CD4-positive, alpha-beta T cell treated with Interleukin-15 for 1 hour (primary cell): ENCODE results near the gene MYH7.

Experiments
- DNase-seq: peaks from one replicate; pipeline ENCODE4 v3.0.0-alpha.2; 2020

Gene MYH7

DNA sequence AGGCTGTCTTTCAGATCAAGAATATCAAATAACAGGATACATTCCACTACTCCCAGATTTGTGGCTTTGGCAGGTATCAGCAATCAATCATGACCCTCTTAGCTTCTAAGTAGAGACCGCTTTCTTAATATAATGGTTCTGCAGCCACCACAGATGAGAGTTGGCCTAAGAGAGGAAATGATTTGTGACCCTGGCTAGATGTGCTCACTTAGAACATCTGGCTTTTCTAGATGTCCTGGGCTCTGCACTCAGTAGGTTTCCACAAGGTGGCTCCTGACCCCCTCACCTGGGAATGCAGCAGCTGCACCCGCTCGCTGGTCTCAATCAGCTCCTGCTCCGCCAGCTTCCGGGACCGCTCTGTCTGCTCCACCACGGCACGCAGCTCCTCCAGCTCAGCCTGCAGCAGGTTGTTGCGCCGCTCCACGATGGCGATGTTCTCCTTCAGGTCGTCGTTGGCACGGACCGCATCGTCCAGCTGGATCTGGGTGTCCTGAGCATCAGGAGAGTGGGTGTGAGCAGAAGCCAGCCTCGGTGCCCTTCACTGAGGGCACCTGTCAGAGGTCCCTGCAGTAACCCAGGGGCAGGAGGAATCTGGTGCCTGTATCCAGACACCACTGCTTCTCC is 49.7 kb downstream of the MYH7 start:
- DNase-seq: no peak

DNA sequence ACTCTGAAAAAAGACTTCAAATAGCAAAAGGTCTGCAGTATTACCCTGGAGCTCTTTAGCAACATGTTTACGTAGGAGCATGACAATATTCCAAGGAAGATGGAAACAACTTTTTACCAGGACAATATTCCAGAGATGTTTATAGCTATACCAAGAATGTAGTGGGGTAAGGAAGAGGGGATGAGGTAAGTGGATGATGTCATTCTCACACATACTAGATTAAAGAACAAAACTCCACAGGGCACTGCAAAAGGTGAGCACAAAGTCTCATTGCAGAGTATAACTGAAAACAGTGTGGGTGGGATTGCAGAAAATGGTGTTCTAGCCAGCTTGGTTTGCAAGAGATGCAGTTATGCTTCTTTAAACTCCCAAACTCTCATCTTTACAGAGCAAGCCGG is 50.2 kb downstream of the MYH7 start:
- DNase-seq: no peak

DNA sequence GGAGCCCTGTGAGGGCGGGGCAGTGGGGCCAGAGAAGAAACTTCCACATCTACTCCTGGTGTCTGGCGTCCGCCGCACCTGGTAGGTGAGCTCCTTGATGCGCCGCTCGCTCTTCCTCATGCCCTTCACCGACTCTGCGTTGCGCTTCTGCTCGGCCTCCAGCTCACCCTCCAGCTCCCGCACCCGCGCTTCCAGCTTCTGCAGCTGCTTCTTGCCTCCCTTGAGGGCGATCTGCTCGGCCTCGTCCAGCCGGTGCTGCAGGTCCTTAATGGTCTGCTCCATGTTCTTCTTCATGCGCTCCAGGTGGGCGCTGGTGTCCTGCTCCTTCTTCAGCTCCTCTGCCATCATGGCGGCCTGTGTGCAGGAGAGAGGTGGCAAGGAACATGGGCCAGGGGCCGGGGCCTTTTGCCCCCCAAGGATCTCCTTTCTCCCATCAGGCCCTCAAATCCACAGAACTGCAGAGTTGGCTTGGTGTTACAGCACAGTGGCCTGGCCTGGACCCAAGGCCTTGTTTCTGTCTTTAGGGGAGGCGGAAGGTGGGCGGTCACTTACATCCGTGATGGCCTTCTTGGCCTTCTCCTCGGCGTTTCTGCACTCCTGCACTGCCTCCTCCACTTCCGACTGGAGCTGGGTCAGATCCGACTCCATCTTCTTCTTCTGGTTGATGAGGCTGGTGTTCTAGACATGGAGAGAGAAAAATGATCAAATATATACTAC is 50.9 kb downstream of the MYH7 start:
- DNase-seq: no peak

DNA sequence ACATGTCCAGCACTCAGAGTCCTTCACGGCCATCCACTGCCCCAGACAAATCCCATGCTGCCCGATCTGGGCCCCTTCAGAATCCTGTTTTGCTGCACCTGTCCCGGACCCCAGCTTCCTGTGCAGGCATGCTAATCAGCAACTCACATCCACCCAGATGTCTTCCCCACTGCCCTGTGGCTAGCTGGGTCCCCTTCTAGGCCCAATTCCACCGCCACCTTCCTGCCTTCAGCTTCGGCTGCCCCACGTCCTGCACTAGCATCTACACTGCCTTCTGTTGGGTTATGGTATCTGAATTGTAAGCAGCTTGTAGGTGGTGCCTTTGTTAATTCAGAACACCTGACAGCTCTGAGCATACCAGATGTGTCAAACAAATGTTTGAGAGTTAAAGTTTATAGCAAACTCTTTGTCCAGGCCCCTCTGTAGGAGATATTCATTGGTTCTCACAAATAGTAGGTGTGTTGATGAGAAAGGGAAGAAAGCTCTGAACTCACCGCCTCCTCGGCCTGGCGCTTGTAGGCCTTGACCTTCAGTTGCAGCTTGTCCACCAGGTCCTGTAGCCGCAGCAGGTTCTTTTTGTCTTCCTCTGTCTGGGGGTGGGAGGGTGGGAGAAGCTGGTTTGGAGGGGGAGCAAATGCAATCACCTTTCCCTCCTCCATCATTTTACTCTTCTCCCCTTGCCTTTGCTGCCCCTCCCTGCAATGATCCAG is 52.6 kb downstream of the MYH7 start:
- no peak for DNase-seq

DNA sequence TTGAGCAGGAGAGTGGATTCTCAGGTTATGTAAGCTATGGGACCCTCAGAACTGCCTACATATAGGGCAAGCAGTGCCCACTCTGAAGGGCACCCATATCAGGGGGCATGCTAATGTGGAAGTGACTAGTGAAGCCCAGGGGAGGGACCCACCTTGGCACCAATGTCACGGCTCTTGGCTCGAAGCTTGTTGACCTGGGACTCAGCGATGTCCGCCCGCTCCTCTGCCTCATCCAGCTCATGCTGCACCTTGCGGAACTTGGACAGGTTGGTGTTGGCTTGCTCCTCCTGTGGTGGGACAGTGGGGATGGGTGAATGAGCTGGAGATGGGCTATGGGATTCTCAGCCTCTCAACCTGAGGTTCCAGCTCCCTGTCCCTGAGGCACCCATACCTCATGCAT is 53.2 kb downstream of the MYH7 start:
- DNase-seq: no peak

DNA sequence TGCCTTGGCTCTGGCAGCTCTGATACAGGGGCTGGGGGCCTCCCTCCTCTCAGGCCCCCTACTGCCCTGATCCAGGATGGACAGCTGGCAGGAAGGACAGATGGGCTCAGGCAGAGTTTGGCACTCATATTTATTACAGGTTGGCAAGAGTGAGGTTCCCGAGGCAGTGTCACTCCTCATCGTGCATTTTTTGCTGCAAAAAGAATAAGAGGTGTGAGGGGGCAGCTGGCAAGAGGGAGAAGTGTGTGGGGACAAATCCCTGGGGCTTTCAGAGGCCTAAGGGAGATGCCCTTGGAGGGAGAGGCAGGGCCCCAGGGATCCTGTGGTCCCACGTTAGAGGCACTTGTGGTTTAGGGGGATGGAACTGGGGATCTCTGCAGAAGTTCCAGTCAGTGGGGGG is 53.6 kb downstream of the MYH7 start:
- DNase-seq: no peak

DNA sequence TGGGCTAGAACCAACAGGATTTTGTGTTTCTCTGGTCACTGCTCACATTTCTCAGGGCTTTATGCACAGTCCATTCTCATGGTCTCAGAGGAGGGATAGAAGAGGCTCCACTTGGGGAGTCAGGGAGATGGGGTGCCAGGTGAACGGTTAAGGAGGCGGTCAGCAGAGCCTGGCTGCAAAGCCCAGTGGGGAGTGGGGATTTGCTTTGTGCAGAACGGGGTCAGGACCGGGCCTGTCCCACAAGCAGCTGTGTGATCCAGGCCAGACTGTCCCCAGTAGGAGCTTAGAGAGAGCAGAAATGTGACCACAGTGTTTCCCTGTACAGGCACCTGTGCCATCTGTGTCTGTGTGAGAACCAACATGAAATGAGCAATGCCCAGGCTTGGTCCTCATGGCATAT is 54.5 kb downstream of the MYH7 start:
- no peak for DNase-seq

DNA sequence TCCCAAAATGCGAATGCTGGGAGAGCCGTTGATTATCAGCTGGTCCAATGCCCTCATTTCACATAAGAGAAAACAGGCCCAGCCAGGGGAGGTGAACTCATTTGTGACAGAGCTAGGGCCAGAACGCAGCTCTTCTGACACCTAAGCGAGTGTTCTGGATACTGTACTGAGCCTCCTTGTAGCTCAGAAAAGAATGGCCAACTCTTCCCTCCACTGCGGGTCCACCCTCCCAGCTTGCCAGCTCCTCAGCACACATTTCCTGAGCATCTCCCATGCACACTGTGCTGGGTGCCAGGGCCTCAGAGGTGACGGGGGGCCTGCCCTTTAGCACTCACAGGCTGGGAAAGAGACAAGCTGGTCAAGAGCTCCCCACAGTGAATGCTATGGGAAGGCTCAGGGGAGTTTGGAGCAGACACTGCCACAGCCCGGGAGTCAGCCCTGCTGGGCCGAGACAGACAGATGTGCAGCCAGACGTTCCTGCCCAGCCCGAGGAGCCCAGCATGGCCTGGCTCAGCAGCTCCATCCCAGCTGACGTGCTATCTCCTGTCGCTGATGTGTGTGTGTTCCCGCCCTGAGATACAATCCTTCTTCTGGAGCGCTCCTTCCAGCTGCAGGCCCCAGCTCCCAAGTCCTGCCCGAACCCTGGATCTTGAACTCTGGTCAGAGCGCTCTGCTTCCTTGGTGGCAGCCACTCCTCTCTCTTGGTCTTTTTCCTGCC is 55.1 kb downstream of the MYH7 start:
- no peak for DNase-seq

DNA sequence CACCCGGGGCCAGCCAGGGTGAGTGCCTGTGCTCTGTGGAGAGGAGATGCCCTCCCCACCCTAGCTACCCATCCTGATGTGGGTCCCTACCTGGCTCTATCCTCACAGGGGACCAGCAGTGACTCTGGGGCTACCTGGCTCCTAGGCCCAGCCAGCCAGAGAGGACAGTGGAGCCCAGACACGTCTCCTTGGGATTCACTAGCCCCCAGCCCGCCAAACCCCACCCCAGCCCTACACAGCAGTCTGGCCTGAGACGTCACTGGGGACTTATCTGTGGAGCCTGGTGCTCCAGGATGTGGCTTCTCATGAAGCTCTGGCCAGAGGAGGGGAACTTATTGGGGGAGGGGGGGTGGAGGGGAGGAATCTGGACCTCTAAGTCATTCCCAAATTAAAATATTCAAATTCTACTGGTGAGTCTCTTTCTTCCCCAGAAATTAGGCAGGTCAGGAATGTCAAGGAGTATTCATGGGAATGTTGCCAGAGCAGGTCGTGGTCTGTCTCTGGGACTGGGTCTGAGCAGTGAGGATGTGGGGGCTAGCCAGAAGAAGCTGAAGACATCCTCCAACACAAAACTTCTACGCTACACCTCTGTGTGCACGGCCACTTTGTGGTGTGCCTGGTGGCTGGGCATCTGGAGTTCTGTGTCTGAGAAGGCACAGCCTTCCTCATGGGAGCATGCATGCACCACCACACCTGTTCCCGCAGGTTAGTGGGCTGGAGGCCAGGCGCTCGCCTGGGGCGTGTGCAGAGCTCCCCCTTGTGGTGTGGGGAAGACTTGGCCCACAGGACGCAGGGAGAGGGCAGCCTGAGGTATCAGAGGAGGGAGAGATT is 55.9 kb downstream of the MYH7 start:
- DNase-seq: peak; percentile 62

DNA sequence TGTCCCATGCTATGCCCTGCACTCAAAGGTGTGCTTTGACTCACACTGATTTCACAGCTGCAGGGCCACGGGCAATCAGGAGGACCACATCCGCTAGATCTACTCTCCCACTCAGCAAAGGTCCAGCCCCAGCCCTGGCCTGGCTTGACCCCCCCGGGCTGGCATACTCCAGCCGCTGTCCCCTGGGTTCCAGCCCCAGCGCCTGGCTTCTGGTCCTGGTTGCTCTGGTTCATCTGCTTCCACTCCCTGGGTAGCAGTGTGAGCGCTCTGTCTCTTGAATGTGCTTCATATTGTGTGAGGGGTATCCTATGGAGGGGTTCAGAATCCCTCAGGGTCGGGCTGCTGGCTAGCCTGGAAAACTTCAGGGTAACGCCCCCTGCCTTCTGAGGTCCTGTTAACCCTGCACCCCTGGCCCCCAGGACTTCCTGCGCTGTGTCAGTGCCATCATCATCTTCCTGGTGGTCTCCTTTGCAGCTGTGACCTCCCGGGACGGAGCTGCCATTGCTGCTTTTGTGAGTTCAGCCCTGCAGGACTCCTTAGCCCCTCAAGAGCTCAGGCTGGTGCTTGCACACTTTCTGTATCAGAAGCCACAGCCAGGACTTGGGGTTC is 56.7 kb downstream of the MYH7 start:
- no peak for DNase-seq

DNA sequence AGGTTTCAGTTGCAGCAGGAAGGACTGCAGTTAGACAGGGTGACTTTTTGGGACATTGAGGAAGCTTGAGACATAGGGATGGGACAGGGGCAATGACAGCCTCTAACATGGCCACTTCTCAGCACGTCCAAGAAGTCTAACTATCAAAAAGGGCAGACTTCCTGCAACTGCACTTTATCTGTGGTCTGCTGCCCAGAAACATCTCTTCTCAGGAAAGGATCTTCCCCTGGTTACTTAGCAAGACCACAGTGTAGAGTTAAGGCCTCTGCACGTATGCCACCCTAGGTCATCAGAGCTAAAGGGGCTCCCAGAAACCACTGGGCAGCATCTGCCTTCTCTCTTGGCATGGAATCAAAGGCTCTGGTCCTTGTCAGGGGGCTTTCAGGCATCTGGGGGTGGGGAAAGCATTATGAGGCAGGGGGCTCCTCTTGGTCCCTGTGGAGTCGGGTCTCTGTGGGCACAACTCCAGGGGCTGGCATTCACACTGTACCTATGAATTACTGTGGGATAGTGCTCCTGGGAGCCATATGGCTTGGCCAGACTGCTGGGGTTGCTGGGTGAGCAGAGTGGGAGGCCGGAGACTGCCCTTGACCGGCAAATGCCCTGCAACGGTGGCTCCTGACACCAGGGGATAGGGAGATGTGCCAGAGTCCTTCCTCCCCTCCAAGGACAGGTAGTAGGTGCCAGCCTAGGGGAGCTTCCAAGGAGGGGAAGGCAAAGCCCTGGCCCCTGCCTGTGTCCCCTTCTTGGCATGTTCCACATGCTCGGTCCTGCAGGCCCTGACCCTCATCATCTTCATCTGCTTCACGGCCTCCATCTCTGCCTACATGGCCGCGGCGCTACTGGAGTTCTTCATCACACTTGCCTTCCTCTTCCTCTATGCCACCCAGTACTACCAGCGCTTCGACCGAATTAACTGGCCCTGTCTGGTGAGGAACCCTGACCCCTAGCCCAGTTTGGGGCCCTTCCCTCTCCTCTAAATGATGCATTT is 57.6 kb downstream of the MYH7 start:
- DNase-seq: no peak

DNA sequence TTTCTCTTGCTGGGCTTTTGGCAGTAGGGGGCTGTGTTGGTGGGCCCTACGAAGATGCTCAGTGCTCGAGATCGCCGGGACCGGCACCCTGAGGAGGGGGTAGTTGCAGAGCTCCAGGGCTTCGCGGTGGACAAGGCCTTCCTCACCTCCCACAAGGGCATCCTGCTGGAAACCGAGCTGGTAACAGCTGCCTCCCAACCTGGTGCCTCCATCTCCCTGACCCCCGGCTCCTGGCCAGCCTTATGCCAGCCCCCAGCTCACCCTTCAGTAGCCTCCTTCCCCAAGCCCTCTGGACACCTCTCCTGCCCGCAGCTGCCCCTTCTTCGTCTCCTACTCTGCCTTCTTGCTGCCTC is 58.3 kb downstream of the MYH7 start:
- DNase-seq: no peak

DNA sequence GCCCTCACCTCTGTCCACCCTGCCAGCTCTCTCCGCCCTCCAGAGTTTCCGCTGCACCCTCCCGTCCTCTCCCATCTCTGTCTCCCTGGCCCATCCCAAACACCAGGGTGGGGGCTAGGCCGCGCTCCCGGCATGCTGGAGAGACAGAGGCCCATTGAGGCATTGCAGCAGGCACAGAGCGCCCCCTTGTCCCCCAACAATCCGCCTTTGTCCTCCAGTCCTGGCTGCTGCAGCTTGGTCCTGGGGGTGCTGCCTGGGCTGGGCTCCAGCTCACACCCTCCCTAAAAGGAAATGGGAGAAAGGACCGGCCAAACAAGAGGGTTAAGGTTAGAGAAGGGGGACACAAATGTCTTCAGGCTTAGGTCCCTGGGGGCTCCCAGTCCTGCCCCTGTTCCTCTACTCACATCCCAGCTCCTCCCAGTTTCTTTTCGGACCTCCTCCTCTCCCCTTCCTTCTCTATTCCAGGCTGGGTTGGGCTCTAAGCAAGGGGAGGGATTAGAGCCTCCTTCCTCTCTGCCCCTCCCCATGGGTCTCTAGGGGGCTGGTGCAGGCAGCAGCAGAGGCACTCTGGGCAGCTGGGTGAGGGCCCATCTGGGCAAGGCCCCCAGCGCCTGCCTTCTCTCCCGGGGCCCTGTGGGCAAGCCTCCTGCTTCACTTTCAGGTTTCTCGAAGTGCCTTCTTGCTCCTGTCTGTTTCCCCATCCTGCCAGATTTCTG is 58.8 kb downstream of the MYH7 start, which contains the start of gene CMTM5:
Gene CMTM5, plus strand, starts transcription at position 565 of the 716 bp plus-strand sequence. CDS start 206 bp downstream, outside the sequence.
- DNase-seq: no peak

DNA sequence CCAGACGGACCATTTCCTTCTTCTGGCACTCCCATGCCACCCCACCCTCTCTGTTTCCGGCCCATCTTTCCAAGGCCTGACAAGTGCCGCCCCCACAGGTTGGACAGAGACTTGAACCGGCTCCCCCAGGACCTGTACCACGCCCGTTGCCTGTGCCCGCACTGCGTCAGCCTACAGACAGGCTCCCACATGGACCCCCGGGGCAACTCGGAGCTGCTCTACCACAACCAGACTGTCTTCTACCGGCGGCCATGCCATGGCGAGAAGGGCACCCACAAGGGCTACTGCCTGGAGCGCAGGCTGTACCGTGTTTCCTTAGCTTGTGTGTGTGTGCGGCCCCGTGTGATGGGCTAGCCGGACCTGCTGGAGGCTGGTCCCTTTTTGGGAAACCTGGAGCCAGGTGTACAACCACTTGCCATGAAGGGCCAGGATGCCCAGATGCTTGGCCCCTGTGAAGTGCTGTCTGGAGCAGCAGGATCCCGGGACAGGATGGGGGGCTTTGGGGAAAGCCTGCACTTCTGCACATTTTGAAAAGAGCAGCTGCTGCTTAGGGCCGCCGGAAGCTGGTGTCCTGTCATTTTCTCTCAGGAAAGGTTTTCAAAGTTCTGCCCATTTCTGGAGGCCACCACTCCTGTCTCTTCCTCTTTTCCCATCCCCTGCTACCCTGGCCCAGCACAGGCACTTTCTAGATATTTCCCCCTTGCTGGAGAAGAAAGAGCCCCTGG is 59.8 kb downstream of the MYH7 start:
- DNase-seq: no peak

DNA sequence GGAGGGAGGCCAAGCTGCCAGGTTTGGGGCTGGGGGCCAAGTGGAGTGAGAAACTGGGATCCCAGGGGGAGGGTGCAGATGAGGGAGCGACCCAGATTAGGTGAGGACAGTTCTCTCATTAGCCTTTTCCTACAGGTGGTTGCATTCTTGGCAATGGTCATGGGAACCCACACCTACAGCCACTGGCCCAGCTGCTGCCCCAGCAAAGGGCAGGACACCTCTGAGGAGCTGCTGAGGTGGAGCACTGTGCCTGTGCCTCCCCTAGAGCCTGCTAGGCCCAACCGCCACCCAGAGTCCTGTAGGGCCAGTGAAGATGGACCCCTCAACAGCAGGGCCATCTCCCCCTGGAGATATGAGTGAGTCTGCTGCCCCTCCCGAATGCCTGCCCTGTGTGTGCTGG is 62.4 kb downstream of the MYH7 start:
- no peak for DNase-seq

DNA sequence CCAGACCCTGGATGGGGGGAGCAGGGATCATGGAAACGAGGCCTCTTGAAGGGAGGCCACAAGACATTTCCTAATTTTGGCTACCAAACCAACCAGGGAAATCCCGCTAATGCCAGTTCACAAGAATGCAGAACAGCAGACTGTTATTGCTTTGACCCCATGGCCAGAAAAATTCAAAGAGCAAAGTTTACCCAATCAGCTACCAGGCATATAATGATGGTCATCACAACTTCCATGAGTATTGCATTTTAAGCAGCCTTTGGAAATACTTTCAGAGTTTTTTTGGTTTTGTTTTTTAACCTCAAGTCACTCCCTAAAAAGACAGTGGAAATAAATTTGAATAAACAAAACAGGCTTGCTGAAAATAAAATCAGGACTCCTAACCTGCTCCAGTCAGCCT is 63.0 kb downstream of the MYH7 start, which contains the start of gene IL25:
Gene IL25, plus strand, starts transcription at position 301 of the 400 bp plus-strand sequence.
- DNase-seq: no peak

DNA sequence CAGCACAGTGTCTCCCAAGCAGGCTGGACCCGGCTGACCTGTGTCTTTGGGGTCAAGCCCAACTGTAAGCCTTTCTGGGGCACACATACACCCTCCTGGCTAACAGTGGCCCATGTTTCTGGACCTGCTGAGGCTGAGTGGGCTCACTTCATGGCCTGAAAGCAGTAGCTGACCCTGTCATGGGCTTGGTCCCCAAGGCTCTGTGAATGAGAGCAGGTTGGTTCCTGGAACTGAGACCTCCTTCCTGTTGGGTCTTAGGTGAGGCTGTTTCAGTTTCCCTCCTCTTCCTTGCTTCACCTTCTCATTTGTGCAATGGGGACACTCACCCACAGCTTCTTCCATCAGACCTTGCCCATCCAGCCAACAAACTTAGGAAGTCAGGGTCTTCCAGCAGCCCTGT is 63.6 kb downstream of the MYH7 start:
- DNase-seq: no peak

DNA sequence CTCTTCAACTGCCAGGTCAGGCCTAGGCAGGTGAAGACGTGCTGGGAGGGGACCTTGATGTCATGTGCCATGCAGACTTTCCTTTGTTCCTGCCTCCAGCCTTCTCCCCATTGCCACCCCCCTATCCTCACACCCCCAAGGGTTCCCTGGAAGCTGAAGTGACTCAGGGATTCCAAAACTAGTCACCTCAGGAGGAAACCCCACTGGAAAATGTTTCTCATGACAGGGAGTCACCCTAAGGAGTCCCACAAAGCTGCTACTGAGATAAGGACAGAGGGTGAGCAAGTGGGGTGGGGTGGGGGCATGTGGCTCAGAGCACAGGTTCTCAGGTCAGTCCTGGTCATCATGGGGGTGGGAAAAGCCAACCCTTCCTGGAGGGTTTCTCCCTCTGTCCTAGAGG is 65.2 kb downstream of the MYH7 start:
- no peak for DNase-seq

DNA sequence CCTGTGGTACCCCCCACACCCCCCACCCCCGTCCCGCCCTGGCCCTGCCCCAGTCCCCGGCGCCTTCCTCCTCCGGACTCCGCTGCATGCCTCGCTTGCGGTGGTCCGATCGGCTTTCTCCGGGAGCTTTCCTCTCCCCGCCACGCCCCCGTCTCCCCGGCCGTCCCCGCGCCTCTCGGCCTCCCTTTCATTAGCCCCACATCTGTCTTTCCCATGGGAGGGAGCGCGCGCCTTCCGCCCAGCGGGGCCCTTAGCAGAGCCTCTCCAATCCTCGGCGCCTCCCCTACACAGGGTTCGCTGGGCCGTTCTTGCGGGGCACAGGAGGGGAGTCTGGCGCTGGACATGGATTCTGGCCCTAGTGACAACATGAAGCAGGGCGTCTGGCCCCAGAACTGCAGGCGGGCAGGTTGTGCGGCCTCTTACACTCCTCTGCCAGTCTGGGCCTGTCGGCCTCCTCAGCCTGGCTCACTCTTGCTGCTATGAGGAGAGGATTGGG is 69.0 kb downstream of the MYH7 start:
- no peak for DNase-seq
